AG09319 (cell line): ENCODE results near the gene RAB27B.

Source experiments
- DNase-seq: peaks from one replicate; pipeline ENCODE4 v3.0.0-alpha.2; 2010; ENCODE audit warnings: low read depth; ENCODE audit errors: extremely low read depth
- CTCF ChIP-seq: IDR thresholded peaks from 2 replicates; pipeline ENCODE4 v1.5.1; 2011; ENCODE audit warnings: low read depth, mild to moderate bottlenecking, inconsistent platforms, low read length, moderate library complexity

Gene RAB27B

GRCh38 chr18:54938506-54938905, 110.2 kb downstream of the RAB27B start:
- TF ChIP-seq CTCF: no peak
- DNase-seq: no peak

- TF ChIP-seq CTCF: no peak
- no peak for DNase-seq
These were observed 111.2 kb downstream of the RAB27B start for GRCh38 chr18:54939361-54939917.

GRCh38 chr18:54942144-54942543, 113.9 kb downstream of the RAB27B start:
- no peak for DNase-seq
- no peak for TF ChIP-seq CTCF

GRCh38 chr18:54942569-54942968, 114.3 kb downstream of the RAB27B start:
- no peak for TF ChIP-seq CTCF

More at GRCh38 chr18:54942569-54942968, 114.3 kb downstream of the RAB27B start:
- no peak for DNase-seq
